Cardiac muscle cell (in vitro differentiated cells and primary cell): Measurements from ENCODE around the gene KRTAP12-3. TPM values are rescaled to one million over a fixed set of nuclear protein-coding genes. Genes with fewer than 3 reads are reported as not detected.
"Not testable (repeated sequence)": the region's sequence is repeated elsewhere in the genome, so short reads cannot be mapped to it uniquely, and the experiment has no call there.

Source experiments
- DNase-seq, 2 donors: peaks; one replicate each; pipeline versions ENCODE4 v3.0.0 to v3.0.0-alpha.2; 2010 to 2017; ENCODE audit warnings: low read depth in 1 of 2, low spot score in 1 of 2
- H3K27ac ChIP-seq: fragments of 200-600 bp; sonication (generic); 2 replicates; pipeline ENCODE4 v1.5.1; 2016
- H3K27me3 ChIP-seq: fragments of 200-600 bp; sonication (generic); 2 replicates; pipeline ENCODE4 v1.6.0; 2016; ENCODE audit warnings: control low read depth
- H3K36me3 ChIP-seq: fragments of 200-600 bp; sonication (generic); 2 replicates; pipeline ENCODE4 v1.5.1; 2016; ENCODE audit warnings: control low read depth
- H3K4me1 ChIP-seq: fragments of 200-600 bp; sonication (generic); 2 replicates; pipeline ENCODE4 v1.8.1; 2017; ENCODE audit warnings: low read depth, mild to moderate bottlenecking, mixed run types
- H3K4me3 ChIP-seq: fragments of 200-600 bp; sonication (generic); 2 replicates; pipeline ENCODE4 v1.5.1; 2016; ENCODE audit warnings: mild to moderate bottlenecking
- H3K9me3 ChIP-seq: fragments of 200-600 bp; sonication (generic); 2 replicates; pipeline ENCODE4 v1.5.1; 2017; ENCODE audit warnings: low read depth, mild to moderate bottlenecking, control low read depth
- CTCF ChIP-seq: IDR thresholded peaks from 2 replicates; pipeline ENCODE4 v1.5.1; 2012; ENCODE audit warnings: low read depth, mild to moderate bottlenecking, low read length
- polyA plus RNA-seq: library from polyadenylated mRNA; unstranded; fragments of >200 nt; fragmentation: Nextera tagmentation; extraction: Ambion mirVana; gene quantifications from 2 replicates; pipeline ENCODE4 v1.2.1, GENCODE V29; 2016
- total RNA-seq: library from RNA; depleted of rRNA; stranded (reverse); fragments of >200 nt; gene quantifications from 2 replicates; pipeline ENCODE4 v1.2.3, GENCODE V29; 2016

Gene KRTAP12-3
- total and polyA plus RNA-seq, 2 experiments from 2014 or later = not detected

- no peak for TF ChIP-seq CTCF
- Histone ChIP-seq H3K36me3 (no peaks in the 10 kb centered on the region), H3K27ac (no peak overlapping the region), H3K27me3 (peaks cover 3% of the 10 kb centered on the region), H3K4me3 (no peak overlapping the region), H3K9me3 (no peaks in the 10 kb centered on the region), H3K4me1 (no peaks in the 10 kb centered on the region)
- DNase-seq = no peak
These were observed 38.8 kb downstream of the KRTAP12-3 start for GRCh38 chr21:44696572-44696971.

GRCh38 chr21:44697172-44697810 lies 39.6 kb downstream of the KRTAP12-3 start, which contains the start of gene KRTAP10-12:
Gene KRTAP10-12, plus strand, starts transcription at chr21:44697172. Its CDS starts 30 bp downstream, at chr21:44697202.
- not testable (repeated sequence) for H3K27me3 ChIP-seq, DNase-seq, H3K4me3 ChIP-seq, H3K4me1 ChIP-seq, H3K36me3 ChIP-seq, H3K27ac ChIP-seq, H3K9me3 ChIP-seq

GRCh38 chr21:44697811-44698734 lies 40.3 kb downstream of the KRTAP12-3 start:
- Histone ChIP-seq H3K27ac (no peak overlapping the region), H3K4me1 (no peaks in the 10 kb centered on the region), H3K9me3 (no peaks in the 10 kb centered on the region), H3K27me3 (peaks cover 18% of the 10 kb centered on the region), H3K36me3 (no peaks in the 10 kb centered on the region), H3K4me3 (no peak overlapping the region)
- DNase-seq = no peak
- no peak for TF ChIP-seq CTCF

- Histone ChIP-seq H3K4me3 (no peak overlapping the region), H3K27ac (no peak overlapping the region), H3K4me1 (no peaks in the 10 kb centered on the region), H3K9me3 (no peaks in the 10 kb centered on the region), H3K36me3 (no peaks in the 10 kb centered on the region), H3K27me3 (peaks cover 32% of the 10 kb centered on the region)
- no peak for DNase-seq
- TF ChIP-seq CTCF = no peak
These were observed 41.8 kb downstream of the KRTAP12-3 start for GRCh38 chr21:44699502-44700001.

GRCh38 chr21:44700101-44701022 lies 42.6 kb downstream of the KRTAP12-3 start:
- no peak overlapping the region for H3K27ac ChIP-seq
- H3K4me3 ChIP-seq = no peak overlapping the region
- DNase-seq = no peak
- peaks cover 41% of the 10 kb centered on the region for H3K27me3 ChIP-seq
- H3K4me1 ChIP-seq = no peaks in the 10 kb centered on the region
- TF ChIP-seq CTCF = no peak
- no peaks in the 10 kb centered on the region for H3K36me3 ChIP-seq
- H3K9me3 ChIP-seq = no peaks in the 10 kb centered on the region
